ENCODE results near the gene OR2L8.

OR2L8 gene

GRCh38 chr1:247953408-247953807 is 4.8 kb downstream of the OR2L8 start:
- H3K27ac ChIP-seq (ENCODE audit: low read depth, low read length): no peak overlapping the region
- no peak overlapping the region for H3K18ac ChIP-seq (ENCODE audit: low read length)
- no peak overlapping the region for H2BK12ac ChIP-seq (ENCODE audit: low read length)
- H3K36me3 ChIP-seq (ENCODE audit: control insufficient read depth in 1 of 2, insufficient read depth in 2 of 2, low read length in 2 of 2): no peaks in the 10 kb centered on the region
- H3K9me3 ChIP-seq (ENCODE audit: insufficient read depth, low read depth, low read length): peaks cover 6% of the 10 kb centered on the region
- no peak overlapping the region for H4K12ac ChIP-seq (ENCODE audit: low read depth, low read length)
- H3K23ac ChIP-seq (ENCODE audit: low read length): no peak overlapping the region
- no peak overlapping the region for H3K9ac ChIP-seq (ENCODE audit: low read length)
- no peak overlapping the region for H3K4me2 ChIP-seq (ENCODE audit: low read length)
- no peak overlapping the region for H2AK5ac ChIP-seq (ENCODE audit: low read length)
- no peak overlapping the region for H2BK5ac ChIP-seq (ENCODE audit: low read depth, low read length, poor library complexity)
- DNase-seq: no peak
- H3K27me3 ChIP-seq (ENCODE audit: insufficient read depth, low read length): no peaks in the 10 kb centered on the region
- H3K79me2 ChIP-seq (ENCODE audit: control insufficient read depth, insufficient read depth, low read length, poor library complexity): no peaks in the 10 kb centered on the region
- H3K14ac ChIP-seq (ENCODE audit: low read length): no peak overlapping the region
- H4K8ac ChIP-seq (ENCODE audit: low read depth, low read length): no peak overlapping the region
- no peak overlapping the region for H4K91ac ChIP-seq (ENCODE audit: low read depth, low read length)
- no peak overlapping the region for H2AFZ ChIP-seq (ENCODE audit: insufficient read depth, low read length, poor library complexity)
- H3K79me1 ChIP-seq (ENCODE audit: low read length): no peaks in the 10 kb centered on the region
- H3K4me1 ChIP-seq (ENCODE audit: control insufficient read depth in 1 of 2, insufficient read depth in 2 of 2, low read length in 2 of 2): no peaks in the 10 kb centered on the region
- H2BK120ac ChIP-seq (ENCODE audit: insufficient read depth, low read length, poor library complexity): no peak overlapping the region
- no CpG with 5 or more reads among the region's 1 CpG for WGBS (ENCODE audit: extremely low coverage, insufficient coverage, insufficient read length)
- no peak overlapping the region for H3K4me3 ChIP-seq (ENCODE audit: low read depth, low read length)
- no peak overlapping the region for H3K4ac ChIP-seq (ENCODE audit: low read depth, low read length)

GRCh38 chr1:247961791-247962190 is 13.1 kb downstream of the OR2L8 start:
- H3K14ac ChIP-seq (ENCODE audit: low read length): no peak overlapping the region
- no peaks in the 10 kb centered on the region for H3K27me3 ChIP-seq (ENCODE audit: insufficient read depth, low read length)
- H2BK5ac ChIP-seq (ENCODE audit: low read depth, low read length, poor library complexity): no peak overlapping the region
- H3K79me2 ChIP-seq (ENCODE audit: control insufficient read depth, insufficient read depth, low read length, poor library complexity): no peaks in the 10 kb centered on the region
- no peak overlapping the region for H2BK12ac ChIP-seq (ENCODE audit: low read length)
- H4K91ac ChIP-seq (ENCODE audit: low read depth, low read length): no peak overlapping the region
- no peak overlapping the region for H2BK120ac ChIP-seq (ENCODE audit: insufficient read depth, low read length, poor library complexity)
- no peak overlapping the region for H3K18ac ChIP-seq (ENCODE audit: low read length)
- no peak for DNase-seq
- H3K36me3 ChIP-seq (ENCODE audit: control insufficient read depth in 1 of 2, insufficient read depth in 2 of 2, low read length in 2 of 2): no peaks in the 10 kb centered on the region
- H2AFZ ChIP-seq (ENCODE audit: insufficient read depth, low read length, poor library complexity): no peak overlapping the region
- H3K9ac ChIP-seq (ENCODE audit: low read length): no peak overlapping the region
- H3K9me3 ChIP-seq (ENCODE audit: insufficient read depth, low read depth, low read length): peaks cover 7% of the 10 kb centered on the region
- no peak overlapping the region for H3K4me3 ChIP-seq (ENCODE audit: low read depth, low read length)
- H3K23ac ChIP-seq (ENCODE audit: low read length): no peak overlapping the region
- no peak overlapping the region for H4K8ac ChIP-seq (ENCODE audit: low read depth, low read length)
- H3K79me1 ChIP-seq (ENCODE audit: low read length): no peaks in the 10 kb centered on the region
- no peaks in the 10 kb centered on the region for H3K4me1 ChIP-seq (ENCODE audit: control insufficient read depth in 1 of 2, insufficient read depth in 2 of 2, low read length in 2 of 2)
- WGBS (ENCODE audit: extremely low coverage, insufficient coverage, insufficient read length): no CpG with 5 or more reads among the region's 3 CpGs
- H2AK5ac ChIP-seq (ENCODE audit: low read length): no peak overlapping the region
- H4K12ac ChIP-seq (ENCODE audit: low read depth, low read length): no peak overlapping the region
- H3K4me2 ChIP-seq (ENCODE audit: low read length): no peak overlapping the region
- H3K4ac ChIP-seq (ENCODE audit: low read depth, low read length): no peak overlapping the region
- no peak overlapping the region for H3K27ac ChIP-seq (ENCODE audit: low read depth, low read length)

- no peak overlapping the region for H3K27ac ChIP-seq (ENCODE audit: low read depth, low read length)
- no peaks in the 10 kb centered on the region for H3K79me2 ChIP-seq (ENCODE audit: control insufficient read depth, insufficient read depth, low read length, poor library complexity)
- no peak overlapping the region for H3K18ac ChIP-seq (ENCODE audit: low read length)
- H4K8ac ChIP-seq (ENCODE audit: low read depth, low read length): no peak overlapping the region
- DNase-seq: no peak
- H3K79me1 ChIP-seq (ENCODE audit: low read length): no peaks in the 10 kb centered on the region
- no peak overlapping the region for H2AK5ac ChIP-seq (ENCODE audit: low read length)
- H3K9ac ChIP-seq (ENCODE audit: low read length): no peak overlapping the region
- peaks cover 8% of the 10 kb centered on the region for H3K9me3 ChIP-seq (ENCODE audit: insufficient read depth, low read depth, low read length)
- H3K4ac ChIP-seq (ENCODE audit: low read depth, low read length): no peak overlapping the region
- no peak overlapping the region for H2BK12ac ChIP-seq (ENCODE audit: low read length)
- H4K12ac ChIP-seq (ENCODE audit: low read depth, low read length): no peak overlapping the region
- no peak overlapping the region for H3K23ac ChIP-seq (ENCODE audit: low read length)
- H3K4me1 ChIP-seq (ENCODE audit: control insufficient read depth in 1 of 2, insufficient read depth in 2 of 2, low read length in 2 of 2): no peaks in the 10 kb centered on the region
- no peak overlapping the region for H3K4me2 ChIP-seq (ENCODE audit: low read length)
- no peak overlapping the region for H2BK120ac ChIP-seq (ENCODE audit: insufficient read depth, low read length, poor library complexity)
- H3K4me3 ChIP-seq (ENCODE audit: low read depth, low read length): no peak overlapping the region
- H2AFZ ChIP-seq (ENCODE audit: insufficient read depth, low read length, poor library complexity): no peak overlapping the region
- no peaks in the 10 kb centered on the region for H3K36me3 ChIP-seq (ENCODE audit: control insufficient read depth in 1 of 2, insufficient read depth in 2 of 2, low read length in 2 of 2)
- no peak overlapping the region for H3K14ac ChIP-seq (ENCODE audit: low read length)
- no peak overlapping the region for H4K91ac ChIP-seq (ENCODE audit: low read depth, low read length)
- no peak overlapping the region for H2BK5ac ChIP-seq (ENCODE audit: low read depth, low read length, poor library complexity)
- H3K27me3 ChIP-seq (ENCODE audit: insufficient read depth, low read length): no peaks in the 10 kb centered on the region
- no CpG with 5 or more reads among the region's 4 CpGs for WGBS (ENCODE audit: extremely low coverage, insufficient coverage, insufficient read length)
Observed at GRCh38 chr1:247962911-247963588, 14.4 kb downstream of the OR2L8 start.

- Histone ChIP-seq H3K79me1 (ENCODE audit: low read length) (no peaks in the 10 kb centered on the region), H3K9me3 (ENCODE audit: insufficient read depth, low read depth, low read length) (peaks cover 8% of the 10 kb centered on the region), H3K27me3 (ENCODE audit: insufficient read depth, low read length) (no peaks in the 10 kb centered on the region), H3K36me3 (ENCODE audit: control insufficient read depth in 1 of 2, insufficient read depth in 2 of 2, low read length in 2 of 2) (no peaks in the 10 kb centered on the region), H2BK120ac (ENCODE audit: insufficient read depth, low read length, poor library complexity) (no peak within 1 kb of the TSS), H3K4me2 (ENCODE audit: low read length) (no peak within 1 kb of the TSS), H2AK5ac (ENCODE audit: low read length) (no peak within 1 kb of the TSS), H4K91ac (ENCODE audit: low read depth, low read length) (no peak within 1 kb of the TSS), H3K79me2 (ENCODE audit: control insufficient read depth, insufficient read depth, low read length, poor library complexity) (no peaks in the 10 kb centered on the region), H3K27ac (ENCODE audit: low read depth, low read length) (no peak within 1 kb of the TSS), H3K18ac (ENCODE audit: low read length) (no peak within 1 kb of the TSS), H2BK12ac (ENCODE audit: low read length) (no peak within 1 kb of the TSS), H4K8ac (ENCODE audit: low read depth, low read length) (no peak within 1 kb of the TSS), H3K4me1 (ENCODE audit: control insufficient read depth in 1 of 2, insufficient read depth in 2 of 2, low read length in 2 of 2) (no peaks in the 10 kb centered on the region), H3K14ac (ENCODE audit: low read length) (no peak within 1 kb of the TSS), H3K4ac (ENCODE audit: low read depth, low read length) (no peak within 1 kb of the TSS), H2AFZ (ENCODE audit: insufficient read depth, low read length, poor library complexity) (no peak within 1 kb of the TSS), H2BK5ac (ENCODE audit: low read depth, low read length, poor library complexity) (no peak within 1 kb of the TSS), H3K9ac (ENCODE audit: low read length) (no peak within 1 kb of the TSS), H3K4me3 (ENCODE audit: low read depth, low read length) (no peak within 1 kb of the TSS), H4K12ac (ENCODE audit: low read depth, low read length) (no peak within 1 kb of the TSS), H3K23ac (ENCODE audit: low read length) (no peak within 1 kb of the TSS)
- WGBS (ENCODE audit: extremely low coverage, insufficient coverage, insufficient read length): no CpG with 5 or more reads among the region's 2 CpGs
- no peak for DNase-seq
Observed at GRCh38 chr1:247964933-247965332, 16.3 kb downstream of the OR2L8 start, which contains the start of gene OR2AK2. OR2AK2 (plus strand) TSS chr1:247965233; CDS start chr1:247965377, 144 bp downstream.

Measured in trophoblast cell (in vitro differentiated cells and primary cell).